GM19372 (cell line): Measurements from ENCODE around the gene SMAD7.

ENCODE experiments used
- ATAC-seq: cut with Tn5 transposase; IDR thresholded peaks from one replicate; pipeline ENCODE4 v1.9.1; 2021; ENCODE audit warnings: mild to moderate bottlenecking, low read depth, moderate library complexity; ENCODE audit not compliant: unreplicated experiment

SMAD7 gene

DNA sequence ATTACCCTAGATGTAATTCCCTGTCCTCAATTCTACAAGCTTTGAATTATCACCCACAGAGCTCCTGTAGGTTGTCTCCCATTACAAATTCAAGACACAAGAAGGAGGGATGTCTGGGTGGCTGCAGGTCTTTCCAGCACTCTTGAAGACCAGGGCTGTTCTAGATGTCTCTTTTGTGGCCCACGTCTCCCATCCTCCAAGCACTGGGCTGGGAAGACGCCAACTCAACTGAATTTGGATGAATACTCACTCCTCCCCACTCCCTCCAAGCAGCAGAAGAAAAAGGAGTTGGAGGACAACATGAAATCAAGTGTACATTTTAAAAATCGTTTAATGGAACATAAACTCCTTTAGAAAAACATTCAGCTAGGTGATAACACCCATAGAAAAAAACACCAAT is 31.2 kb downstream of the SMAD7 start:
- ATAC-seq = no peak

DNA sequence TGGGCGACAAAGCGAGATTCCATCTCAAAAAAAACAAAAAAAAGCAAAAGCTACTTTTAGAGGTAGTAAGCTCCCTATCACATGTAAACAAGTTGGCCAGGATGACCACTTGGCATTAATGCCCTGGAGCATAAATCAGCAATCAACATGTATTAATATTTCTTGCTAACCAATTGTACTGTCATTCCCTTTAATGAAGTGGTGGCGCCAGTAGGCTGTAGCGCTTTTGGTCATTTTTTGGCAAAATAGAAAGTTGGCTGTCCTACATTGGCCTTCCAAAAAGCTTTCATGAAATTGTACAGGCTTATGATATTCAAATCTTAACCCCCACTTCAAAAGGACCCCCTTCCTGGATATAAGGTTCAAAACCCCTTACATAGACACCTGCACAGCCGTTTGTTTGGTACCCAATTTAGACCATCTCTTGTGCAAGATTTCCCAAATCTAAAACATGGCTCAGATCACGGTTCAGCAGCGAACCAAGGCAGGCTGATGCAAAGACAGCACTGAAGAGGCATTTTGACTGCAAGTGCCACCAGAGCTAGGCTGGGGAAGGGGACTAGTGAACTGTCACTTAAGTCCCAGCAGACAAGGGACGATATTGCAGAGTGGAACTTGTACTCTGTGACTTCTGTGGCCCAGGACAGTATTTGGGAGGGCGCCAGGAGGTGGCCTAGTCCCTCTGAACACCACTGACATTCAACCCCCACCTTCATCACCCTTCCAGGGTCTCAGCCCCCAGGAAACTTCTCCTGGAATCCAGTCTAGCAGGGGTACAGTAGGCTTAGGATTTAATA is 31.9 kb downstream of the SMAD7 start:
- ATAC-seq = no peak

DNA sequence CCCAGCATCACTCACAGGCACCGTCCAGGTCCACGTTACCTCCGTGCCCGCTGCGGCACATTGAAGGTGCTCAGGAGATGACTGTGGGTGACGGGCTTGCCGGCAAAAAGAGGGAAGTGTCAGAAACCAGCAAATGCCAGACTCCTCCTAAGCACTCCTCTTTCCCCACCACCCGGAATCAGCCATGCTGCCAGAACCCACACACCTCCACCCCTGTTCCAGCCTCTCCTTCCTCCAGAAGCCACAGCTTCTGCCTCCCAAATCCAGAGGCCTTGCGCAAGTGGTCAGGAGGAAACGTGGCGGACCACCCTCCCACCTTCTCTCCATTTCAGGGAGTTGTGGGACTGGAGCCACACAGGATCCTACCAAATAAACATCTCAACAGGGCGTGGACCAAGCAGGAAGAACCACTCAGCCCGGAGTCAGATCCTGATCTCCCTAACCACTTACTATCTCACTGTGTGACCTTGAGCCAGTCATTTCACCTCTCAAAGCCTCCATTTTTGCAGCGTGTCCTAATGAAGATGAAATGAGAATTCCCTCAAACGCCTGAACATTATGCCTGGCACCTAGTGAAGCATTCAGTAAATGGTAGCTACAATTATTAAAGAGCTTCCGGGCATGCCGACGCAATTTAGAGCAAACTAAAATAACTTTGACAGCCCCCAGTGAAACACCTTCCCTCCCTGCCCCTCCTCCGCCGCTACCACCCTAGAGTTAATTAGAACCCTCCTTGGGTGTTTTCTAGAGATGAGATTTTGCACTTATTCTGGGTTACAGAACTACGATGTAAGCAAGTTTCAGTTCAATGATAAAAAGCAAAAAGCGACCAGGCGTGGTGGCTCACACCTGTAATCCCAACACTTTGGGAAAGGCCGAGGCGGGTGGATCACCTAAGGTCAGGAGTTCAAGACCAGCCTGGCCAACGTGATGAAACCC is 32.9 kb downstream of the SMAD7 start:
- ATAC-seq = no peak

DNA sequence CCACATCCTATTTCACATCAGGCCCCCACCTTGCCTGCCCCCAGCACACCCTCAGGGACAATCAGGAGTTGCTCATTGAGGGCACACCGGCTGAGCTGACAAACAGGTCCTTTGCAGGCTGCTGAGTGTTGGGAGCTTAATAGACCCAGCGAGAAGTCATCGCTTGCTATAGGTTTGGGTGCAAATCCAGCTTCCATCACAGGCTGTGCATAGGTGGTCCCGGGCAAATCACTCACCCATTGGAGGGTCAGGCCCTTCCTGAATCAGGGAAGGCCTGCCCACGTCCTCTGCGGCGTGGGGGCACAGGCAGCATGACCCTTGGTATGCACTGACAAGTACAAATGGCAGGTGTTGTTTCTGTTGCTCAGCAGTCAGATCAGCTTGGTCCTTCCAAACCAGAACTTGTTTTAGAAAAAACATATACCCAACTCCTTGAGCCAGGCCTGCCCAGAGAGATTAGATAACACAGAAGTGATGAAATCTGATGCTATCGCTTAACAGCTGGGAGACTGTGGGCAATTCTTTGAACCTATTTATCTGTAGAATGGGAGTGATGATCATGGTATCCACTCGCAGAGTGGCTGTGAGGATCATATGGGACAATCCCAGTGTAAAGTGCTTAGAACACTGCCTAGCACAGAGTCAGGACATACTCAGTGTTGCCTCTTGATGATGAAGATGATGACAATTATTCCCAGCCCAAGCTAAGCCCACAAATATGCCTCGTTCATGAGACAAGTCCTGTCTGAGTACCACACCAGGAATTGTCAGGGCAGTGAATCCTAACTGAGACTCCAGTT is 34.9 kb downstream of the SMAD7 start:
- no peak for ATAC-seq

DNA sequence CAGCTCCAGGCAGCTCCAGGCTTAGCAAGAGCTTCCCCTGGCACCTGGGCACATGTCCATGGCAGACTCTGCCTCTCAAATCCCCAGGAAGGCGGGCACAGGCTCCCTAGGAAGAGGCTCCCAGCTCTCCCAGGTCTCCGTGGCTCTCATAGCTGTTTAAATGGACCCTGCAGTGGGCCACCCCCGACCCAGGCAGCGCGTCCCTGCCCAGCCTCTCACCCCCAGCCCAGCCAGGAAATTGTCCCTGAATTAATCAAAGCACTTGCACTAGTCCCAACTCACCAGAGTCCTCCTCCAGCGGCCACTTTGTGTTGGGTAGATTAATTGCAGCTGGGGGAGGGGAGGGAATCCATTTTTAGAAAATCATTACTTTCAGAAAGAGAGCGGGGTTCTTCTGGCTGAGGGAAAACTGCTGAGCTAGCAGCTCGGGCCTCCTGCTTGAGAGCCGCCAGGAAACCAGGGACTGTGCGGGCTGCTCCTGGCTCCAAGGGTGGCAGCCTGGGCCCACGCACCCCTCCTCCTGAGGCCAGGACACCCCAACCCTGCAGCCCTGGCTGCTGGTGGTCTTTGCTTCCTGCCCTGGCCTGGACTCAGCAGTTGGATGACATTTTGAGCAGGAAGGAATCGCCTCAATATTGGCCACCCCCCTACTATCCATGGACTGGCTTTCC is 36.0 kb downstream of the SMAD7 start:
- ATAC-seq = no peak

DNA sequence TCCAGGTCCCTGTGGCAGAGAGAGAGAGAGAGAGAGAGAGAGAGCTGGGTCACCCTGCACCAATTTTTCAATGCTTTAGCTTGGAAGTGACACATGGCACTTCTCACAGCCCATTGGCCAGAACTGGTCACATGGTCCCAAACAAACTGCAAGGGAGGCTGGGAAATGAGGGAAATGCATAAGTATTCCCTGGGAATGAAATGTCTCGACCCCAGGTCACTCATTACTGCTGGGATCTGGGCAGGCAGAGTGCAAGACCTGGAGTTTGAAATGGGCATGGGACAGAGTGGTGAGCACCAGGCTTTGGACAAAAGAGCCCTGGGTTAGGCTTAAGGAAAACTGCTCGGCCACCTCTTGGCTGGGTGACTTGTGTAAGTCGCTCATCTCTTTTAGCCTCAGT is 37.0 kb downstream of the SMAD7 start:
- no peak for ATAC-seq

DNA sequence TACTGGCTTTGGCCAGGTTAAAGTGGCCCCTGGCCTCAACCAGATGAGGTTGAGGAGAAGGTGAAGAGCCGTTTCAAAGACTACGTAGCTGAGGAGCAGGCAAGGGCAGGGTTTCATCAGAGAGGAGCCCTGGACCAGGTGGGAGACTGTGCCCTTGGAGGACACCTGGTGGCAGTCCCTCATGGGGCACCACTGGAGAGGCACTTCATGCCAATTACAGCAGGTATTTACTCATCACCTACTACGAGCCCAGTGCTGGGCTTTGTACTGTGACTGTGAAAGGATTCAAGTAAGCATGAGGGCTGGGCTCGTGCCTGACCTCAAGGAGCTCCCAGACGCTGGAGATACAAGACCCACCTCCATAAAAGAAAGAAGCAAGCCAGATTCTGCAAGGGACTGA is 37.6 kb downstream of the SMAD7 start:
- no peak for ATAC-seq

DNA sequence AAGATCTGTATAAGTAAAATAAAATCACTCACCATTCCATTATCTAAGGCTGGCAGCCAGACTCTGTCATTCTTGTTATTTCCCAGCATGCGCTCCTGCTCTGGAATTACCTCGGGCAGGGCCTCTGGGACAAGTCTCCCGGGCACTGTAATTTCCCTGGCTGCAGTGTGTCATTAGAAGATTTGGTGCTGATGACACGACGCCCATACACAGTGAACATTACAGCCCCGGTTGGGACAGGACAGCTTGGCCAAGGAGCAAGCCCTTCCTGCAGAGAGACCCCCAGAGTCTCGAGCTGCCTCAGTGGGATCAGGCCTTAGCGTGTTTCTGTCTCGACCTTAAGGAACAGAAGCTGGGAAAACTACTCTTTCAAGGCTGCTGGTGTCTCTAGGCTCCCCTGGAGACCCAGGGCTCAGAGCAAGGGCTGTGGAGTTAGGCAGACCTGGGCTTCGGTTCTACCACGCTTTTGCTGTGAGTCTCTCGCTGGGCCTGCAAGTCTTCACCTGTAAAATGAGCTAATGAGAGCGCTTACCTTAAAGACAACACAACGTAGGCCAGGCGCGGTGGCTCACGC is 39.7 kb downstream of the SMAD7 start:
- ATAC-seq = no peak

DNA sequence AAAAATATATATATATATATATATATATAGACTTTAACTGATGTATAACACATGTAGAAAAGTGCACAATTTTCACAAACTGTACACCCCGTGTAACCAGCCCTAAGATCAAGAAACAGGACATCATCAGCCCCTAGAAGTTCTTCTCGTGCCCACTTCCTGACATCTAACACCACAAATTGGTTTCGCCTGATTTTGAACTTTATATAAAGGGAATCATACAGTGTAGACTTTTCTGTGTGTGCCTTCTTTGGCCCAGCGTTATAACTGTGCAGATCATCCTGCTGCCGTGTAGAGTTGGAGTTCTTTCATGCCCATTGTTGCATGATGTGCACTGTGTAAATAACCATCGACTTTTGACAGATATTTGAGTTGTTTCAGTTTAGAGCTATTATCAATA is 41.0 kb downstream of the SMAD7 start:
- no peak for ATAC-seq

DNA sequence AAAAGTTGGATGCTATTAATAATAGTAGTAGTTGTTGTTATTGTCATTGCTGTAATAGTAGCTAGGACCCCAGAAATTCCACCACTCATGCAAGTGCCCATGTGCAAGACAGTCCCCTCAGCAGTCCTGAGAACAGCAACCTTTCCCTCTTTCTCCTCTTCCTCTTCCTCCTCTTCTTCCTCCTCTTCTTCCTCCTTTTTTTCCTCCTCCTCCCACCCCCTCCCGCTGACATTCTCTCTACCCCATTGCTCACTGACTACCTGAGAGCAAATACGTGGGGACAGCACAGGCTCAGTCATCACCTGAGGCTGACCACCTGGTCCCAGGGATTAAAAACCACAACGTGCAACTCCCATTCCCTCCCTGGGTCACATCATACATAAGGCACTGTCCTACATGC is 41.8 kb downstream of the SMAD7 start:
- no peak for ATAC-seq

DNA sequence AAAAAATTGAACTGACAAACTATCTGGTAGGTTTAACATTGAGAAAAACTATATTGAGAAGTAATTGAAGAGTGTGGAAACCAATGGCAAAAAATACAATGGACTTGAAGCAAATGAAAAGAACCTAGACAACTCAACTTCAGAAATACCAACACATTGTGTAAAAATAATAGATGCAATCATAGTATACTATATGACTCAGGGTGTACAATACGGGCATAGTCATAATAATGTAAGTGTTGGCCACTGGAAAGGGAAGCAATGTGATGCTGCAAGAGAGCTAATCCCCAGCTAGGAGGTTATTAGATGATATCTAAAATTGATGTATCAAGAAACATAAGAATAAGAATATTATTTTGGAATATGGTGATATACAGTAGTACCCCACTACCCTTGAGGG is 45.3 kb downstream of the SMAD7 start:
- no peak for ATAC-seq

DNA sequence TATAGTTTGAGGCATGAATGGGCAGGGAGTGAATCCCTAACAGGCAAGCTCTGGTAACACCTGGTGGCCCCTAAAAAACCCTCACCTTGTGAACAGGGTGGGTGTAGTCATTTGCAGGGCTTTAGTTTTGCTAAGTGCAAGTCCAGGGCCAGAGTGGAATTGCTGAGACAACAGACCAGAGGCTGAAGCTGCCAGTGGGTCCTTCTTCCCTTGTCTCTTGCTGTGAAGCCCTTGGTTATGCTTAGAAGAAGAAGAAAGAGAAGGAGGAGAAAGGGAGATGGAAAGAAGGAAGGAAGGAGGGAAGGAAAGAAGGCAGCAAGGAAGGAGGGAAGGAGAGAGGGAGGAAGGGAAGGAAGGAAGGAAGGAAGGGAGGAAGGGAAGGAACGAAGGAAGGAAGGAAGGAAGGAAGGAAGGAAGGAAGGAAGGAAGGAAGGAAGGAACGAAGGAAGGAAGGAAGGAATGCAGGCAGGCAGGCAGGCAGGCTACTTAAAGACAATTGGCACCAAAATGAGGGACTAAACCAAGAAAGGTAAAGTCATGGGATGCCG is 45.8 kb downstream of the SMAD7 start:
- no peak for ATAC-seq

DNA sequence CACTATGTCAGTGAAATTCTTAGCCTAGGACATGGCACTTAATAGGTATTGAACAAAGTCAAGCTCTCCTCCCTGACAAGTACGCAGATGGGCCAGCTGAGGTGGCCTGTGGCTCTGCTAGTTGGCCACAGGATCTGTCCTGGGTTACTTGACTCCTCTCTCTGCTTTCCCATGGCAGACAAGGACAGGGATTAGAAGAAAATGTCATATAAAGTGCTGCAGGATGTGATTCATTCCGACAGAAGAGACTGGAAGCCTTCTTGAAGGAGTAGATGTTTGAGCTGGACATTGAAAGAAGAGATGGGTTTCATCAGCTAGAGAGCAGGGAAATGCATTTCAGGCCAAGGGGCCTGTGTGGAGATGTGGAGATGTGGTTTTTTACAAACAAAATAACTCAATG is 46.7 kb downstream of the SMAD7 start:
- no peak for ATAC-seq

DNA sequence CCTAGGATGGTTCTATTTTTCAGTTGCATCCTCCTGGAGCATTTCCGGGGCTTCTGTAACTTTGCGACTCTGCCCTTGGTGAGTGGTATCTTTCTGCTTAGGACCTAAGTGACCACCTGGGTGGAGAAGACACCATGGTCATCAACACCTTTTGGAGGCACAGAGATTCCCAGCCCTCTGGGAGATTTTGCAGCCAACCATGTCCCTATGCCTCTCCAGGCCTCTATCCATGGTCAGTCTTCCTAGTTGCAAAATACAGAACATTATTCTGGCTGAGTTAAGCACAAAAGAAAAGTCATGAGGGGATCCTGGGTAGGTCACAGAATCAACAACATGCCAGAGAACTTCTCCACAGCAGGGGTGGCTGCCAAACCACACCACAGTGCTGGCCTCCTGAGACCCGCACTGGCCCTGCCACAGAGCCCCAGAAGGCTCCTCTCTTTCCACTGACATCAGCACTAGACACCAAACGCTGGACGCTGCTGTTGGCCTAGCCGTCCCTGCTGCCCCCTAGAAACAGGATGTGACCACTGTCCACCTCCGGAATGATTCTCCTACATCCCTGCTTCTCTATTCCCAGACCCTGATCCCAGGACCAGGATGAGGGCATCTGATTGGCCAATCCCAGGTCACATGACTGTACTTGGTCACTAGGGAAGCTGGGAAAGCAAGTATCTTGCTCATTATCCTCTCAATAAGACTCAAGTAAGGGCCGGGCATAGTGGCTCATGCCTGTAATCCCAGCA is 47.7 kb downstream of the SMAD7 start:
- ATAC-seq = no peak

DNA sequence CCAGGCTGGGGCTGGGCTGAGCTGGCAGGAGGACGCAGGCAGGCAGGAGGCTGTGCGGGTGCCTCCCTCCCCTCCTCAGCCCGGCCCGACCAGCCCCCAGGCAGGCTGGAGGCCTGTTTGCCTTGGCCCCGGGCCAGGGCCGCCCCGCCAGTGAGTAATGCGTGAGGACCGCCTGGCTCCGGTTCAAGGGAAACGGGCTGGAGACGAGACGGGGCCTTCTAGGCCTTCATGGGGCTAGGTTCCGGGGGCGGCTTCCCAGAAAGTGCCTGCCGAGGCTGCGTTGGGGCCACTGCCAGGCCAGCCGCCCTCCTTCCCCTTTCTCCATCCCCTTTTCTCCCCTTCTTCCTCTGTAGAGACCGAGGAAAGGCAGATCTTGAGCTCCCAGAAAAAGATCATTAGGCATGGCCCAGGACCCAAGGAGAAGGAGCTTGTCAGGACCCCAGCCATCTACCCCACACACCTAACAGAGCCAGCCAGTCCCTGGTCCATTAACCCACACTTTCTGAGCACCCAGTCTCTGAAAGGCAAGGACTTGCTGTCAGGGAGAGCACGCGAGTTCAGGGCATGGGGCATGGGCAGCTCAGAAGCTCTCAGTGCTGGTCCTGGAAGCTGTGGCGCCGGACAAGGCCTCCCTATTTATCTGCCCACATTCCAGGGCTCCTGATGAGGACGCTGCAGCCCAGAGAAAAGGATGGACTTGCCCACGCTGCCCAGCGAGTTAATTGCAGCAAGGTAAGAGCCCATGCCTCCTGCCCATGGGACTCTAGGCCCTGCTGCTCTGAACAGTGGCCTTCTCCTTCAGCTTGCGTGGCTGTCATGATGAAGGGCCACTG is 48.5 kb downstream of the SMAD7 start:
- ATAC-seq = no peak

DNA sequence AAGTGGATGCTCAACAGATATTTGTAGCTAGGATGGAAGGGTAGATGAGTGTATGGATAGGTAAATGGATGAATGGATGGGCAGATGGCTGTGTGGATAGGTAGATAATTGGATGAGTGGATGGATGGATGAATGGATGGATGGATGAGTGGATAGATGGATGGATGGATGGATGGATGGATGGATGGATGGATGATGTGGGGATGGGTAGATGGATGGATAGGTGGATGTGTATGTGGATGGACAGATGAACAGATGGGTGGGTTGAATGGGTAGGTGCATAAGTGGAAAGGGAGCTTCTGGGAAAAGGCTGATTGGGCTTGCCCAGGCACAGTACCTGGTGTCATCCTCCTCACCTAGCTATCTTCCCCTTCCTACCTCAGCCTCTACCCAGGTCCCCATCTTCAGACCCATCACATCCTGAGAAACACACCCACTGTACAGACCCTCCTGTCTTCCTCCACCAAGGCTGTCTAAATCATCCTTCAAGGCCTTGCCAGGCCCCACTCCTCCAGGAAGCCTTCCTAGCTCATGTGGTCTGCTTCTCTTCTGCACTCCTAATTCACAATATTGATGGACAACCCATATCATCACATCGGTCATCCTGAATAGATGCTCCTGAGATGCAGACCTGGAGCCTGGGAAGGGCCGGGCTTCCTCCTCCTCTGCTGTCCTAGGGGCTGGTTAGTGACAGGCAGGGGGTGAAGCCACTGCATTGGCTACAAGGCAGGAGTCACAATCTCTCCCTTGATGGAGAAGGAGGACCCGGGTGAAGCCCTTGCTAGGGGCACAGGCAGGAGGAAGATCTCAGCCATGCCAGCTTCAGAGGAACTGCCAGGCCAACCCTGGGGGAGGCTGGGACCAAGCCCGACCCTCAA is 49.4 kb downstream of the SMAD7 start:
- no peak for ATAC-seq

DNA sequence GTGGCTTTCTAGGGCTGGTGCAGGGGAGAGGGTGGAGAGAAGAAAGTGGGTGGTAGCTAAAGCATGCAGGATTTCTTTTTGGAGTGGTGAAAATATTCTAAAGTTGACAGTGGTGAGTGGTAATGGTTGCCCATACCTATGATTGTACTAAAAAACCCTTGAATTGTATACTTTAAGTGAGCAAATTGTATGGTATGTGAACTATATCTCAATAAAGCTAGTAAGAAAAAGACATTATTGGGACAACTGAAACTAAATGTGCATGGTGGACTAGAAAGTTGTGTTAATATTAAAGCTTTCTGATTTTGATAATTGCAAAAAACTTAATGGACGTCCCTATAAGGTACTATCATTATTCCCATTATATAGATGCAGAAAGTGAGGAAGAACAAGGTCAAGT is 50.3 kb downstream of the SMAD7 start:
- ATAC-seq = no peak
